ENCODE data around the gene RND2. TPM values are rescaled to one million over a fixed set of nuclear protein-coding genes. Genes with fewer than 3 reads are reported as not detected.
A peak's percentile ranks its signal among the peaks of the same experiment; 100 is the strongest.

RND2 gene
- total RNA-seq, 2 experiments from 2014 or later, result 0.30 TPM; not detected in 1

DNA sequence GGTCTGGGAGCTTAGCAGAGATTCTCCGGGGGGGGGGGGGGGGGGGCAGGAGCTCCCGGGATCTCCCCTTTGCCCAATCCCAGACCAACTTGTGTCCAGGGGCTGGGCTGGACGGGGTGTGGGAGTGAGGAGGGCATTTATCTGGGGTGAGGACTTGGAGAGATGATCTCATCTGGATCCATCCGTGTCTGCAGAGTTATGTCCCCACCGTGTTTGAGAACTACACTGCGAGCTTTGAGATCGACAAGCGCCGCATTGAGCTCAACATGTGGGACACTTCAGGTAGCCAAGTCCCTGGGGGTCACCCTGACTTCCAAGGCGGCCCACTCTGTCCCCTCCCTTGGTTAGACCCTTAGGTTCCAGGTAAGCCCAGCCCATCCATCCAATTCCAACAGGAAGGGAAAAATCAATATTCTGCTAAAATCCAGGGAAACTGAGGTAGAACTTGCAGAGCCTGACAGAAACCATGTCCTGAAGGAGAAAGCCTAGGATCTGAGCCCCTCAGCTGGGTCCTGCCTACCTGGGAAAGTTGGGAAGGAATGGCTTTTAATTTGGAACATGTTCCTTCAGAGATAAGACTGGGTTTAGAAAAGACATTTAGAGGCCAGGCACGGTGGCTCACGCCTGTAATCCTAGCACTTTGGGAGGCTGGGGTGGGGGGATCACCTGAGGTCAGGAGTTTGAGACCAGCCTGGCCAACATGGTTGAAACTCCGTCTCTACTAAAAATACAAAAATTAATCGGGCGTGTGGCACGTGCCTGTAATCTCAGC lies 921 bp downstream of the RND2 start:
- CTCF ChIA-PET (ENCODE audit: unreplicated experiment), result no interaction called here
- intact Hi-C loops (cut with micrococcal nuclease; ENCODE audit: unreplicated experiment), result loop anchor here (2.0 kb wide), 1 partner anchor 291 kb away; no protein-coding TSS in a partner anchor
- no peaks in the 10 kb centered on the region for H3K79me2 ChIP-seq (ENCODE audit: insufficient read depth, low read depth, low read length)

DNA sequence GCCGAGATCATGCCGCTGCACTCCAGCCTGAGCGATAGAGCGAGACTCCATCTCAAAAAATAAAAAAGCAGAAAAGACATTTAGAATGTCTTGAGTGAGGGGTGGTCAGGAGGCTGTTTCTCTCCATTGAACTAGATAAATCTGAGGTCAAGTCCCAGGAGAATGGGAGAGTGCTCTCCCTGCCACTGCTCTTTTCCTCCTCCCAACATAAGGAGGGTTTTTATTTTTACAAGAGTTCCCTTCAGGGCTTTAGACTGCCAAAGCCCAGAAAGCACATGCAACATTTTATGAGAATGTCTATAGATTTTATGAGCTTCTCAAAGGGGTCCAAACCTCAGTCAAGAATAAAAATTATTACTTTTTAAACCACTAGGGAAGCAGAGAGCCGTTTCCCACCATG lies 1.6 kb downstream of the RND2 start:
- Histone ChIP-seq H3K27ac (ENCODE audit: low read depth, low read length, poor library complexity, severe bottlenecking) (no peak overlapping the region), H3K79me2 (ENCODE audit: insufficient read depth, low read depth, low read length) (no peaks in the 10 kb centered on the region), H4K20me1 (ENCODE audit: insufficient read depth, low read length) (no peaks in the 10 kb centered on the region), H3K4me2 (ENCODE audit: low read length) (no peak overlapping the region), H3K9me3 (ENCODE audit: low read length) (no peaks in the 10 kb centered on the region), H2AFZ (ENCODE audit: low read length) (no peak overlapping the region), H3K36me3 (ENCODE audit: insufficient read depth, low read length) (no peaks in the 10 kb centered on the region), H3K4me1 (ENCODE audit: insufficient read depth, low read length, poor library complexity, severe bottlenecking) (peaks cover 14% of the 10 kb centered on the region), H3K4me3 (ENCODE audit: low read depth, low read length, poor library complexity, severe bottlenecking) (no peak overlapping the region), H3K9me2 (ENCODE audit: insufficient read depth, low read length) (no peaks in the 10 kb centered on the region)
- no peak for DNase-seq (ENCODE audit: low spot score)
- no TSS peak for BruUV-seq (replicated peaks)
- ChIA-PET POLR2A (no interaction called here), CTCF (ENCODE audit: unreplicated experiment) (no interaction called here)
- TF ChIP-seq, protein P1, sequence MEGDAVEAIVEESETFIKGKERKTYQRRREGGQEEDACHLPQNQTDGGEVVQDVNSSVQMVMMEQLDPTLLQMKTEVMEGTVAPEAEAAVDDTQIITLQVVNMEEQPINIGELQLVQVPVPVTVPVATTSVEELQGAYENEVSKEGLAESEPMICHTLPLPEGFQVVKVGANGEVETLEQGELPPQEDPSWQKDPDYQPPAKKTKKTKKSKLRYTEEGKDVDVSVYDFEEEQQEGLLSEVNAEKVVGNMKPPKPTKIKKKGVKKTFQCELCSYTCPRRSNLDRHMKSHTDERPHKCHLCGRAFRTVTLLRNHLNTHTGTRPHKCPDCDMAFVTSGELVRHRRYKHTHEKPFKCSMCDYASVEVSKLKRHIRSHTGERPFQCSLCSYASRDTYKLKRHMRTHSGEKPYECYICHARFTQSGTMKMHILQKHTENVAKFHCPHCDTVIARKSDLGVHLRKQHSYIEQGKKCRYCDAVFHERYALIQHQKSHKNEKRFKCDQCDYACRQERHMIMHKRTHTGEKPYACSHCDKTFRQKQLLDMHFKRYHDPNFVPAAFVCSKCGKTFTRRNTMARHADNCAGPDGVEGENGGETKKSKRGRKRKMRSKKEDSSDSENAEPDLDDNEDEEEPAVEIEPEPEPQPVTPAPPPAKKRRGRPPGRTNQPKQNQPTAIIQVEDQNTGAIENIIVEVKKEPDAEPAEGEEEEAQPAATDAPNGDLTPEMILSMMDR (conservative IDR thresholded peaks at IDR 0.05; ENCODE audit: low read length), result 0 out of 2 replicates have a peak, but pooled peaks have one; percentile 23
- no peak for TF ChIP-seq EZH2phosphoT487 (IDR thresholded peaks at IDR 0.05; ENCODE audit: borderline replicate concordance, low read depth, low read length)
- intact Hi-C loops (cut with micrococcal nuclease; ENCODE audit: unreplicated experiment), result no loop called here

More for the DNA sequence above, 921 bp downstream of the RND2 start:
- POLR2A ChIA-PET, result no interaction called here
- Histone ChIP-seq H3K9me3 (ENCODE audit: low read length) (no peaks in the 10 kb centered on the region), H3K9me2 (ENCODE audit: insufficient read depth, low read length) (no peaks in the 10 kb centered on the region), H3K4me3 (ENCODE audit: low read depth, low read length, poor library complexity, severe bottlenecking) (no peak overlapping the region), H3K27ac (ENCODE audit: low read depth, low read length, poor library complexity, severe bottlenecking) (no peak overlapping the region), H3K4me1 (ENCODE audit: insufficient read depth, low read length, poor library complexity, severe bottlenecking) (peaks cover 17% of the 10 kb centered on the region), H3K36me3 (ENCODE audit: insufficient read depth, low read length) (no peaks in the 10 kb centered on the region), H4K20me1 (ENCODE audit: insufficient read depth, low read length) (no peaks in the 10 kb centered on the region), H3K4me2 (ENCODE audit: low read length) (no peak overlapping the region; the same call in 1 of the 2 replicates), H2AFZ (ENCODE audit: low read length) (no peak overlapping the region)
- TF ChIP-seq, protein P1 (conservative IDR thresholded peaks at IDR 0.05; ENCODE audit: low read length), result no peak
- no peak for TF ChIP-seq EZH2phosphoT487 (IDR thresholded peaks at IDR 0.05; ENCODE audit: borderline replicate concordance, low read depth, low read length)
- no TSS peak for BruUV-seq (replicated peaks)
- DNase-seq (ENCODE audit: low spot score), result no peak
